ENCODE measurements around the gene PUM2.

Gene PUM2

DNA sequence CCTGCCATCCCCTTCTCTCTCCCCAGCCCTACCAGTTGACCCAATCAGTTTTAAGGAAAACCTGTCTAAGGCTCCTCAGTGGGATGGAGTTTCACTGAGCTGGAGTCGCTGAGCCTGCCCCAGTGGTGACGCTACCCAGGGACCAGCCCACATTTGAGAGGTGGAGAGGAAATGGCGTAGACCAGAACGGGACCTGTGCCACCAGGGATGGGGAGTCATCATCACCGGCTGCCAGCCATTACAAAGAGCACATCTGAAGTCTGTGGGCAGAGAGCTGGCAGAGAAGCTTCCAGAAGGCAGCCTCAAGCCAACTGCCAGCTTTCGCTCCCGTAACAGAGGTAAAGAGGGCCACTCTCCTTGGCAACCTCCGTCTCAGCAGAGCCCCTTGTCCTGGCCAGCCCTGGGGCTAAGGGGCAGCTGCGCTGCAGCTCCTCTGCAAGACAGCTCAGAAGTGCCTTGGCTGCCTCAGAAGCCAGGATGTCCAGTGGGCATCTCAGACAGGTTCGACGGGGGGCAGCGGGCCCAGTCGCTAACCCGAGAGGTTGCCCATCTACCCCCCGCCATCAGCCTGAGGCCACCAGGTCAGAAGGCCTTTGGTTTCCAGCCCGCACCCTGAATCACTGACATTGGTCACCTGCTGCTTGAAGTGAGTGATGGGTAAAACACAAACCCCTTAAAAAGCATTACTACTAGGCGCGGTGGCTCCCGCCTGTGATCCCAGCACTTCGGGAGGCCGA is 141.1 kb downstream of the PUM2 start:
- H3K9me3 ChIP-seq (ENCODE audit: control insufficient read depth, insufficient read depth, low read length), result no peaks in the 10 kb centered on the region
- H3K4me1 ChIP-seq (ENCODE audit: control insufficient read depth, insufficient read depth, low read length), result peaks cover 4% of the 10 kb centered on the region
- no peak overlapping the region for H3K9ac ChIP-seq (ENCODE audit: low read depth, low read length)
- peaks cover 9% of the 10 kb centered on the region for H3K36me3 ChIP-seq (ENCODE audit: control insufficient read depth, insufficient read depth, low read length)
- no peak overlapping the region for H3K4me3 ChIP-seq (ENCODE audit: low read depth, low read length)
- no peaks in the 10 kb centered on the region for H3K27me3 ChIP-seq (ENCODE audit: control insufficient read depth, insufficient read depth, low read length)

DNA sequence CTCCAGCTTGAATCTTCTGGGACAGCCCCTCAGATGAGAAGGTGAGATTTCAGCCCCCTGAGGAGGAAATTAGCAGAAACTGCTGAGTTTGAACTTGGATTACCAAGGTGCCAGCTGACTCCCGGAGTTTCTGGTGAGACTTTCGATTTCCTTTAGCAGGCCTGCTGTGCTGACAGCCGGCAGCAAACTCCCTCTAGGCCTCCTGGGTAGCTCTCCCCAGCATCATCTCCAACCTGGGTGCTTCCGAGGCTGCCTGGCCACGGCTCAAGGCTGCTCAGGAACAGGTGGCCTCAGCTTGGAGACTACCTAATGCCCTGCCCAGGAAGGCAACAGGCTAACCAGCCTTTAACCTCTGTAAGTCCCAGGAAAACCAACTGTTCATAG is 142.2 kb downstream of the PUM2 start:
- Histone ChIP-seq H3K9me3 (ENCODE audit: control insufficient read depth, insufficient read depth, low read length) (no peaks in the 10 kb centered on the region), H3K4me3 (ENCODE audit: low read depth, low read length) (no peak overlapping the region), H3K4me1 (ENCODE audit: control insufficient read depth, insufficient read depth, low read length) (no peaks in the 10 kb centered on the region), H3K36me3 (ENCODE audit: control insufficient read depth, insufficient read depth, low read length) (peaks cover 15% of the 10 kb centered on the region), H3K27me3 (ENCODE audit: control insufficient read depth, insufficient read depth, low read length) (no peaks in the 10 kb centered on the region), H3K9ac (ENCODE audit: low read depth, low read length) (no peak overlapping the region)

DNA sequence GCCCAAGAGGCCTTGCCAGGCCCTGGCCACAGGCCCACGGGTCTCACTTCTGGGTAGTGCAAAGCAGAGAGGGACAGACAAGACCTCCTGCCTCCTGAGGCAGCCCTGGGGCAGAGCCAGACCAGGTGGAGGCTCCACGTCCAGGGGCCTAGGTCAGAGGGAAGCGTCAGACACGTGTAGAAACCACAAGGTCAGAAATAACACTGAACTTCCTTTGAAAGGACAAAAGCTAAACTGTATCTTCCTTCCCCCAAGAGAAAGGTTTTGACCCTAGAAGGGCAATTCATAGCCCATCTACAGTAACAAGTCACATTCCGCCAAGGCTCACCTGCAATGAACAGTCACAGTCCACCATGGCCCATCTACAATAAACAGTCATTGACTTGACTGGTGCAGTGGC is 143.6 kb downstream of the PUM2 start:
- H3K4me3 ChIP-seq (ENCODE audit: low read depth, low read length), result no peak overlapping the region
- no peaks in the 10 kb centered on the region for H3K9me3 ChIP-seq (ENCODE audit: control insufficient read depth, insufficient read depth, low read length)
- H3K36me3 ChIP-seq (ENCODE audit: control insufficient read depth, insufficient read depth, low read length), result peaks cover 30% of the 10 kb centered on the region
- no peaks in the 10 kb centered on the region for H3K4me1 ChIP-seq (ENCODE audit: control insufficient read depth, insufficient read depth, low read length)
- no peaks in the 10 kb centered on the region for H3K27me3 ChIP-seq (ENCODE audit: control insufficient read depth, insufficient read depth, low read length)
- no peak overlapping the region for H3K9ac ChIP-seq (ENCODE audit: low read depth, low read length)

- Histone ChIP-seq H3K9ac (ENCODE audit: low read depth, low read length) (no peak overlapping the region), H3K4me1 (ENCODE audit: control insufficient read depth, insufficient read depth, low read length) (no peaks in the 10 kb centered on the region), H3K4me3 (ENCODE audit: low read depth, low read length) (no peak overlapping the region), H3K36me3 (ENCODE audit: control insufficient read depth, insufficient read depth, low read length) (peaks cover 30% of the 10 kb centered on the region), H3K27me3 (ENCODE audit: control insufficient read depth, insufficient read depth, low read length) (no peaks in the 10 kb centered on the region), H3K9me3 (ENCODE audit: control insufficient read depth, insufficient read depth, low read length) (no peaks in the 10 kb centered on the region)
These were observed 144.6 kb downstream of the PUM2 start for GRCh38 chr2:20205915-20206524.

GRCh38 chr2:20205069-20205468 is 145.6 kb downstream of the PUM2 start:
- Histone ChIP-seq H3K36me3 (ENCODE audit: control insufficient read depth, insufficient read depth, low read length) (peaks cover 27% of the 10 kb centered on the region), H3K9ac (ENCODE audit: low read depth, low read length) (no peak overlapping the region)

GRCh38 chr2:20203521-20204225 is 147.0 kb downstream of the PUM2 start:
- Histone ChIP-seq H3K9me3 (ENCODE audit: control insufficient read depth, insufficient read depth, low read length) (no peaks in the 10 kb centered on the region), H3K4me1 (ENCODE audit: control insufficient read depth, insufficient read depth, low read length) (no peaks in the 10 kb centered on the region), H3K27me3 (ENCODE audit: control insufficient read depth, insufficient read depth, low read length) (no peaks in the 10 kb centered on the region), H3K4me3 (ENCODE audit: low read depth, low read length) (no peak overlapping the region), H3K9ac (ENCODE audit: low read depth, low read length) (no peak overlapping the region), H3K36me3 (ENCODE audit: control insufficient read depth, insufficient read depth, low read length) (peaks cover 28% of the 10 kb centered on the region)

More at GRCh38 chr2:20205069-20205468, 145.6 kb downstream of the PUM2 start:
- Histone ChIP-seq H3K27me3 (ENCODE audit: control insufficient read depth, insufficient read depth, low read length) (no peaks in the 10 kb centered on the region), H3K4me3 (ENCODE audit: low read depth, low read length) (no peak overlapping the region), H3K9me3 (ENCODE audit: control insufficient read depth, insufficient read depth, low read length) (no peaks in the 10 kb centered on the region), H3K4me1 (ENCODE audit: control insufficient read depth, insufficient read depth, low read length) (no peaks in the 10 kb centered on the region)

DNA sequence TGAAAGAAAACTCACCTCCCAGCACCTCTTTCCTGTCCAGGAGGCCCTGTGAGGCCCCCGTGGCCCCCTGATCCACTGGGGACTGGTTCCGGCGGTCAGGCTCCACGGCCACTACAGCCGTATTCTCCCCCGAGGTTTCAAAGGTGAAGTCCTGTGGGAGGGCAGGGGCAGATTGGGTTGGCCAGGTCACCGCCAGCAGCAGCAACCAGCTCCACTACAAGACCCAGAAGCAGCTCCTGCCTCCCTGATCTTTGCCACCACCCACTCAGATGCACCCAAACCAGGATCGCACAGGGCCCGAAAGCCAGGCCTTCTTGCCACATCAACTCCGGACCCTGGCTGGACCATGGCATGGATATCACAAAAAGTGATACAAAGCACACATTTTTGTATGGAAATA is 147.6 kb downstream of the PUM2 start:
- H3K4me3 ChIP-seq (ENCODE audit: low read depth, low read length), result no peak overlapping the region
- no peaks in the 10 kb centered on the region for H3K4me1 ChIP-seq (ENCODE audit: control insufficient read depth, insufficient read depth, low read length)
- H3K9ac ChIP-seq (ENCODE audit: low read depth, low read length), result no peak overlapping the region
- H3K9me3 ChIP-seq (ENCODE audit: control insufficient read depth, insufficient read depth, low read length), result no peaks in the 10 kb centered on the region
- H3K27me3 ChIP-seq (ENCODE audit: control insufficient read depth, insufficient read depth, low read length), result no peaks in the 10 kb centered on the region
- H3K36me3 ChIP-seq (ENCODE audit: control insufficient read depth, insufficient read depth, low read length), result peaks cover 28% of the 10 kb centered on the region

GRCh38 chr2:20201671-20202070 is 149.0 kb downstream of the PUM2 start:
- H3K27me3 ChIP-seq (ENCODE audit: control insufficient read depth, insufficient read depth, low read length), result no peaks in the 10 kb centered on the region
- H3K4me1 ChIP-seq (ENCODE audit: control insufficient read depth, insufficient read depth, low read length), result no peaks in the 10 kb centered on the region
- H3K9ac ChIP-seq (ENCODE audit: low read depth, low read length), result no peak overlapping the region
- no peak overlapping the region for H3K4me3 ChIP-seq (ENCODE audit: low read depth, low read length)
- no peaks in the 10 kb centered on the region for H3K9me3 ChIP-seq (ENCODE audit: control insufficient read depth, insufficient read depth, low read length)
- peaks cover 24% of the 10 kb centered on the region for H3K36me3 ChIP-seq (ENCODE audit: control insufficient read depth, insufficient read depth, low read length)

DNA sequence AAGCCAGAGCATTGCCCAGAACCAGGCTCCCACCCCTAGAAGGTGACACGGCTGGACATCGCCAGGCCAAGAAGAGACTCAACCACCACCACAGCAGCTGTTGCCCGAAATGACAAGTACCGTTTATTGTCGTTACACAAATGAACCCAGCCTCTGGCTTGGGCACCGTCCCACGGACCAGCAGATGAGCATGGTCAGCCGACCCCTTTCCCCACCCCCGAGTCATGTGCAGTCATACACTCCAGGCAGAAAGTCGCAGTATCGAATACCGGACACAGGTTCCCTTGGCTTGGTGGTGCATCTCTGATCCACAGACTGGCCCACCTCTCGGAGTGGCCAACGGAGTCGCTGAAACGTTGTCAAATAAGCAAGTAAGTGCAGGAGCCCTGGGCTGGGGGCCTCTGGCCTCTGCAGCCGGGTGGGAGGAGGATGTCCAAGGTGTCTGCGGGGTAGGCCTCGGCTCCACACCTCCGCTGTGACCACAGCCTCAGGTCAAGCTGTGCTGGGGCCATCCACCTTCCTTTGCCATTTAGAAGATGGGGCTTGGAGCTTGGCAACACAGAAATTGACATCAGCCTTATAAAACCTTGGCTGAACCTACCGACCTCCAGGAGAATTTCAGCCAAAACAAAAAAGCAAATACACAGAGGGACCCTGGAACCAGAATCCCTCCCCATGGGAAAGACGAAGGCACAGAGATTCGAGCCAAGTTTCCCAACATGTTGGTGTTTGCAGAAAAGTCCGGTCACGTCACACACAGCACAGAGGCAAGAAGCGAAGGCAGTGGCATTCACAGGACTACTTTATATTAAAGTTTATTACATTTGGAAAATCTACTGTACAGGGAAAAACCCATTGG is 149.7 kb downstream of the PUM2 start:
- no peaks in the 10 kb centered on the region for H3K27me3 ChIP-seq (ENCODE audit: control insufficient read depth, insufficient read depth, low read length)
- no peak overlapping the region for H3K4me3 ChIP-seq (ENCODE audit: low read depth, low read length)
- H3K36me3 ChIP-seq (ENCODE audit: control insufficient read depth, insufficient read depth, low read length), result peaks cover 23% of the 10 kb centered on the region
- H3K9ac ChIP-seq (ENCODE audit: low read depth, low read length), result no peak overlapping the region
- no peaks in the 10 kb centered on the region for H3K4me1 ChIP-seq (ENCODE audit: control insufficient read depth, insufficient read depth, low read length)
- no peaks in the 10 kb centered on the region for H3K9me3 ChIP-seq (ENCODE audit: control insufficient read depth, insufficient read depth, low read length)

GRCh38 chr2:20199633-20200270 is 150.9 kb downstream of the PUM2 start:
- Histone ChIP-seq H3K9me3 (ENCODE audit: control insufficient read depth, insufficient read depth, low read length) (no peaks in the 10 kb centered on the region), H3K4me1 (ENCODE audit: control insufficient read depth, insufficient read depth, low read length) (no peaks in the 10 kb centered on the region), H3K4me3 (ENCODE audit: low read depth, low read length) (no peak overlapping the region), H3K9ac (ENCODE audit: low read depth, low read length) (no peak overlapping the region), H3K36me3 (ENCODE audit: control insufficient read depth, insufficient read depth, low read length) (peaks cover 23% of the 10 kb centered on the region), H3K27me3 (ENCODE audit: control insufficient read depth, insufficient read depth, low read length) (no peaks in the 10 kb centered on the region)

Measured in iPS-15b (cell line).